Panc1 (cell line): ENCODE data around the gene UBE2L6. TPM values are rescaled to one million over a fixed set of nuclear protein-coding genes. Genes with fewer than 3 reads are reported as not detected.

Experiments
- ATAC-seq: fragments of 200-7000 bp; cut with Tn5 transposase; 2 replicates; pipeline ENCODE4 v1.9.1; 2020; ENCODE audit warnings: mild to moderate bottlenecking, moderate library complexity
- BruUV-seq: library from RNA; stranded (reverse); fragments of 400-500 nt; replicated peaks from 2 replicates; lab custom pipeline; 2021; lab: Mats Ljungman, UMichigan
- CTCF ChIA-PET: fragments of 300-600 bp; sonication (Branson Sonifier 250); formaldehyde crosslinking; loops from one replicate; lab custom pipeline; 2022; ENCODE audit warnings: antibody characterized with exemption; lab: Charles Lee
- POLR2A ChIA-PET: fragments of 300-600 bp; sonication (Branson Sonifier 250); formaldehyde crosslinking; loops from one replicate; lab custom pipeline; 2022; ENCODE audit warnings: antibody characterized with exemption; lab: Charles Lee
- DNase-seq: peaks from one replicate; pipeline ENCODE4 v3.0.0-alpha.2; 2010; ENCODE audit warnings: low read depth, low spot score
- H3K27ac ChIP-seq: 2 replicates; pipeline ENCODE4 v1.5.1; 2011; ENCODE audit warnings: mild to moderate bottlenecking, low read length, inconsistent platforms
- H3K27me3 ChIP-seq: fragments of 200-500 bp; sonication (Bioruptor generic); 2 replicates; pipeline ENCODE4 v1.6.0; 2014; ENCODE audit warnings: low read length, inconsistent platforms; ENCODE audit not compliant: control insufficient read depth, insufficient read depth
- H3K36me3 ChIP-seq: fragments of 200-500 bp; sonication (Bioruptor generic); 2 replicates; pipeline ENCODE4 v1.5.1; 2014; ENCODE audit warnings: inconsistent platforms, mild to moderate bottlenecking, low read length, moderate library complexity; ENCODE audit not compliant: control insufficient read depth, insufficient read depth
- H3K4me1 ChIP-seq: 2 replicates; pipeline ENCODE4 v1.5.1; 2011; ENCODE audit warnings: inconsistent platforms, mild to moderate bottlenecking, low read length, moderate library complexity; ENCODE audit not compliant: control insufficient read depth, insufficient read depth
- H3K4me3 ChIP-seq, 2 experiments: 2 replicates each; pipeline ENCODE4 v1.5.1; 2011 to 2012; ENCODE audit warnings: low read depth in 2 of 2, low read length in 2 of 2, mild to moderate bottlenecking in 2 of 2, inconsistent platforms in 1 of 2, moderate library complexity in 1 of 2
- H3K9me3 ChIP-seq: fragments of 200-500 bp; sonication (Bioruptor generic); 2 replicates; pipeline ENCODE4 v1.5.1; 2014; ENCODE audit warnings: low read depth, mild to moderate bottlenecking, inconsistent platforms, low read length, moderate library complexity; ENCODE audit not compliant: control insufficient read depth, insufficient read depth
- CTCF ChIP-seq: fragments of 450-650 bp; IDR thresholded peaks from 2 replicates; pipeline ENCODE4 v1.5.1; 2017; ENCODE audit warnings: mild to moderate bottlenecking
- POLR2AphosphoS5 ChIP-seq: IDR thresholded peaks from 2 replicates; pipeline ENCODE4 v1.6.1; 2012; ENCODE audit warnings: mild to moderate bottlenecking, low read depth, low read length, moderate library complexity
- SIN3A ChIP-seq: IDR thresholded peaks from 2 replicates; pipeline ENCODE4 v1.6.1; 2012; ENCODE audit warnings: low read depth, mild to moderate bottlenecking, low read length, moderate library complexity, borderline replicate concordance; ENCODE audit not compliant: insufficient read depth
- TCF7L2 ChIP-seq: IDR thresholded peaks from 2 replicates; pipeline ENCODE4 v1.6.1; 2011; ENCODE audit warnings: mild to moderate bottlenecking, low read depth, low read length, inconsistent platforms
- in situ Hi-C: cut with HindIII; loops from 2 replicates; pipeline ENCODE4 v1.10.0; 2016; ENCODE audit warnings: low sequenced_read_pairs, low pct_unique_long_range_greater_than_20kb
- intact Hi-C: fragments of 100-400 bp; cut with micrococcal nuclease; formaldehyde crosslinking; loops from one replicate; pipeline ENCODE4 v1.10.0; 2022; ENCODE audit not compliant: unreplicated experiment
- total RNA-seq: library from RNA; stranded (reverse); gene quantifications from one replicate; pipeline ENCODE4 v1.2.1, GENCODE V29; 2021; ENCODE audit not compliant: unreplicated experiment
- TF ChIP-seq, protein P1 (sequence below), 2 experiments: IDR thresholded peaks; 2 replicates each; pipeline ENCODE4 v1.6.1; 2011 to 2012; ENCODE audit warnings: low read depth in 2 of 2, control low read depth in 1 of 2, low read length in 1 of 2, mild to moderate bottlenecking in 1 of 2, moderate library complexity in 1 of 2; ENCODE audit not compliant: insufficient read depth in 1 of 2

The UBE2L6 gene
- total RNA-seq, 1 experiment from 2014 or later: 19.1 TPM

- H3K4me1 ChIP-seq: no peaks in the 10 kb centered on the region
- ChIA-PET POLR2A (no interaction called here), CTCF (interaction anchor here (0.6 to 0.7 kb wide), 2 partner anchors 51 to 59 kb away, joined by 3 to 6 read pairs; partner anchors contain the start of gene UBE2L6)
- in situ Hi-C loops (no loop called here), intact Hi-C loops (no loop called here)
- H3K27me3 ChIP-seq: no peaks in the 10 kb centered on the region
- TF ChIP-seq, protein P1, sequence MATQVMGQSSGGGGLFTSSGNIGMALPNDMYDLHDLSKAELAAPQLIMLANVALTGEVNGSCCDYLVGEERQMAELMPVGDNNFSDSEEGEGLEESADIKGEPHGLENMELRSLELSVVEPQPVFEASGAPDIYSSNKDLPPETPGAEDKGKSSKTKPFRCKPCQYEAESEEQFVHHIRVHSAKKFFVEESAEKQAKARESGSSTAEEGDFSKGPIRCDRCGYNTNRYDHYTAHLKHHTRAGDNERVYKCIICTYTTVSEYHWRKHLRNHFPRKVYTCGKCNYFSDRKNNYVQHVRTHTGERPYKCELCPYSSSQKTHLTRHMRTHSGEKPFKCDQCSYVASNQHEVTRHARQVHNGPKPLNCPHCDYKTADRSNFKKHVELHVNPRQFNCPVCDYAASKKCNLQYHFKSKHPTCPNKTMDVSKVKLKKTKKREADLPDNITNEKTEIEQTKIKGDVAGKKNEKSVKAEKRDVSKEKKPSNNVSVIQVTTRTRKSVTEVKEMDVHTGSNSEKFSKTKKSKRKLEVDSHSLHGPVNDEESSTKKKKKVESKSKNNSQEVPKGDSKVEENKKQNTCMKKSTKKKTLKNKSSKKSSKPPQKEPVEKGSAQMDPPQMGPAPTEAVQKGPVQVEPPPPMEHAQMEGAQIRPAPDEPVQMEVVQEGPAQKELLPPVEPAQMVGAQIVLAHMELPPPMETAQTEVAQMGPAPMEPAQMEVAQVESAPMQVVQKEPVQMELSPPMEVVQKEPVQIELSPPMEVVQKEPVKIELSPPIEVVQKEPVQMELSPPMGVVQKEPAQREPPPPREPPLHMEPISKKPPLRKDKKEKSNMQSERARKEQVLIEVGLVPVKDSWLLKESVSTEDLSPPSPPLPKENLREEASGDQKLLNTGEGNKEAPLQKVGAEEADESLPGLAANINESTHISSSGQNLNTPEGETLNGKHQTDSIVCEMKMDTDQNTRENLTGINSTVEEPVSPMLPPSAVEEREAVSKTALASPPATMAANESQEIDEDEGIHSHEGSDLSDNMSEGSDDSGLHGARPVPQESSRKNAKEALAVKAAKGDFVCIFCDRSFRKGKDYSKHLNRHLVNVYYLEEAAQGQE (IDR thresholded peaks at IDR 0.05; ENCODE audit: insufficient read depth in 1 of 2, low read depth in 2 of 2, low read length in 1 of 2): no peak
- TF ChIP-seq SIN3A (no peak), POLR2AphosphoS5 (no peak), CTCF (no peak), TCF7L2 (no peak)
- ATAC-seq (no peak), DNase-seq (no peak)
- H3K4me3 ChIP-seq: no peak overlapping the region
- no TSS peak for BruUV-seq
- H3K36me3 ChIP-seq: no peaks in the 10 kb centered on the region
- no peaks in the 10 kb centered on the region for H3K9me3 ChIP-seq
- no peak overlapping the region for H3K27ac ChIP-seq
These were observed 58.9 kb downstream of the UBE2L6 start for GRCh38 chr11:57508341-57509170.

DNA sequence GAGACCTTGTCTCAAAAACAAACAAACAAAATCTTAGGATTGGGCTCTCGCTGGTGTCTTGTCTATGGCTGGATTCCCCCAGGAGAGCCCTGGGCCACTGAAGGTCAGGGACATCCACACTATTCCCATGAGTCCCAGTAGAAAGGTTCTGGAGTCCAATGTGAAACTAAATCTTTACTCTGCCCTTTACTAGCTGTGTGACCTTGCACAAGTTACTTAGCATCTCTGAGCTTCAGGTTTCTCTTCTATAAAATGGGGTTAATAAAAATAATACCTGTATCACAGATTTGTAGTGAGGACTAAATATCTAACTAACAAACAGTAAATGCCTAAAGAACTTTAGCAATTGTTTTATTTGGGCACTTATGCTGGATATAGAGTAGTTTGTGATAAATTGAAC is 61.0 kb downstream of the UBE2L6 start:
- POLR2A ChIA-PET: no interaction called here

More for the DNA sequence above, 61.0 kb downstream of the UBE2L6 start:
- BruUV-seq: no TSS peak
- TF ChIP-seq SIN3A (no peak), TCF7L2 (no peak), POLR2AphosphoS5 (no peak), CTCF (no peak)
- TF ChIP-seq, protein P1 (IDR thresholded peaks at IDR 0.05; ENCODE audit: insufficient read depth in 1 of 2, low read depth in 2 of 2, low read length in 1 of 2): no peak
- Histone ChIP-seq H3K4me3 (no peak overlapping the region), H3K27me3 (no peaks in the 10 kb centered on the region), H3K4me1 (peaks cover 5% of the 10 kb centered on the region; the same call in 1 of the 2 replicates), H3K9me3 (no peaks in the 10 kb centered on the region), H3K36me3 (no peaks in the 10 kb centered on the region), H3K27ac (no peak overlapping the region)
- in situ Hi-C loops: no loop called here
- intact Hi-C loops: no loop called here
- CTCF ChIA-PET: interaction anchor here (0.9 kb wide), 1 partner anchor 13 kb away, joined by 4 read pairs; no protein-coding TSS in a partner anchor
- DNase-seq (no peak), ATAC-seq (no peak)
